AG04449 (cell line): ENCODE data around the gene DGKI.

Experiments
- CTCF ChIA-PET: fragments of 350-600 bp; formaldehyde crosslinking; extraction: SDS; loops from one replicate; lab custom pipeline; 2021; ENCODE audit warnings: antibody characterized with exemption; lab: Yijun Ruan, JAX
- POLR2A ChIA-PET: fragments of 400-600, 350-600 bp; formaldehyde crosslinking; extraction: SDS; loops from one replicate; lab custom pipeline; 2020; ENCODE audit warnings: antibody characterized with exemption, inconsistent platforms; lab: Yijun Ruan, JAX
- DNase-seq: peaks from one replicate; pipeline ENCODE4 v3.0.0-alpha.2; 2010; ENCODE audit warnings: low read depth, low spot score
- H3K4me3 ChIP-seq: 2 replicates; pipeline ENCODE4 v1.5.1; 2011; ENCODE audit warnings: low read depth, mild to moderate bottlenecking, control low read depth, low read length
- TF ChIP-seq, protein P1 (sequence below): IDR thresholded peaks from one replicate; pipeline ENCODE4 v1.5.1; 2011; ENCODE audit warnings: mild to moderate bottlenecking, moderate library complexity, low read length, control low read depth, inconsistent platforms; ENCODE audit not compliant: insufficient read depth; ENCODE audit errors: missing control alignments

DGKI gene

DNA sequence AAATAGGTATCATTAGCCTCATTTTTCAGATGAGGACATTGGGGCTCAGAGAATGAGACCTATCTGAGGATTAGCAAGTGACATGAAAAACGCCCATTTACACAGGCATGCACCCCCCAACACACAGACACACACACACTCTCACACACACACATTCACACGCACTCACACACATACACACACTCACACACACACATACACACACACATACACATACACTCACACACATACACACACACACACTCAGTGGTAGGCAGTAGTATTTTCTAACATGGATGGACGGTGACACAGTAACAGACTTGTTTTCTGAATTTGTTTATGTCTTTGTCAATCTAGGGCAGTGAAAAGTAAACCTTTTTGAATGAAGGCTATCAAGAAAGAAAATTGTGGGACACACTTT is 21.3 kb downstream of the DGKI start:
- no peak for DNase-seq
- ChIA-PET POLR2A (no interaction called here), CTCF (no interaction called here)
- TF ChIP-seq, protein P1, sequence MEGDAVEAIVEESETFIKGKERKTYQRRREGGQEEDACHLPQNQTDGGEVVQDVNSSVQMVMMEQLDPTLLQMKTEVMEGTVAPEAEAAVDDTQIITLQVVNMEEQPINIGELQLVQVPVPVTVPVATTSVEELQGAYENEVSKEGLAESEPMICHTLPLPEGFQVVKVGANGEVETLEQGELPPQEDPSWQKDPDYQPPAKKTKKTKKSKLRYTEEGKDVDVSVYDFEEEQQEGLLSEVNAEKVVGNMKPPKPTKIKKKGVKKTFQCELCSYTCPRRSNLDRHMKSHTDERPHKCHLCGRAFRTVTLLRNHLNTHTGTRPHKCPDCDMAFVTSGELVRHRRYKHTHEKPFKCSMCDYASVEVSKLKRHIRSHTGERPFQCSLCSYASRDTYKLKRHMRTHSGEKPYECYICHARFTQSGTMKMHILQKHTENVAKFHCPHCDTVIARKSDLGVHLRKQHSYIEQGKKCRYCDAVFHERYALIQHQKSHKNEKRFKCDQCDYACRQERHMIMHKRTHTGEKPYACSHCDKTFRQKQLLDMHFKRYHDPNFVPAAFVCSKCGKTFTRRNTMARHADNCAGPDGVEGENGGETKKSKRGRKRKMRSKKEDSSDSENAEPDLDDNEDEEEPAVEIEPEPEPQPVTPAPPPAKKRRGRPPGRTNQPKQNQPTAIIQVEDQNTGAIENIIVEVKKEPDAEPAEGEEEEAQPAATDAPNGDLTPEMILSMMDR, result no peak
- no peak overlapping the region for H3K4me3 ChIP-seq

- CTCF ChIA-PET, result interaction anchor here (0.6 to 1.4 kb wide), 6 partner anchors 9 to 187 kb away, joined by 3 to 5 read pairs (median 3); partner anchors contain the start of gene DGKI
Measured at GRCh38 chr7:137820677-137821420, 25.9 kb downstream of the DGKI start.

DNA sequence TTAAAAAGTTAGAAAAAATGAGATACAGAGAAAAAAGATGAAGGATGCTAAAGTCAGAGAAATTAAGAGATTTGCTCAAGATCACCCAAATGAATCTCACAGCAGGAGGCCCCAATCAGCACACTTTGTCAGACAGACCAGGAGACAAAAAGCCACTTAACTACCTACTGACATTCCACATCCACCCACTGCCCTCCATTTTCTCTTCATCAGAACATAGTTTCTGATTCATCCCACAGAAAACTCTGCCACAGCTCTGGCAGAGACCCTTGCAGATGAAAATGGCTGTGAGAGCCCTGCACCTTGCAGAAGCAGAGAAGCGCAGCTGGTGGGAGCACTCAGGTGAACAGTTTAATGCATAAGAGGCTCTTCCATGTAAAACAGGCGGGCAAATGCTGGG is 26.6 kb downstream of the DGKI start:
- TF ChIP-seq, protein P1, result no peak
- CTCF ChIA-PET, result no interaction called here
- H3K4me3 ChIP-seq, result no peak overlapping the region
- POLR2A ChIA-PET, result interaction anchor here (0.6 kb wide), 1 partner anchor 13 kb away, joined by 3 read pairs; no protein-coding TSS in a partner anchor
- DNase-seq, result no peak

More at GRCh38 chr7:137820677-137821420, 25.9 kb downstream of the DGKI start:
- peak; percentile 47 for DNase-seq
- no peak overlapping the region for H3K4me3 ChIP-seq
- POLR2A ChIA-PET, result interaction anchor here (0.6 kb wide), 1 partner anchor 14 kb away, joined by 3 read pairs; no protein-coding TSS in a partner anchor
- TF ChIP-seq, protein P1, result no peak

GRCh38 chr7:137818036-137818435 is 28.7 kb downstream of the DGKI start:
- no peak for DNase-seq
- POLR2A ChIA-PET, result no interaction called here
- TF ChIP-seq, protein P1, result no peak
- CTCF ChIA-PET, result interaction anchor here (0.7 to 2.7 kb wide), 6 partner anchors 12 to 162 kb away, joined by 3 to 18 read pairs (median 4); no protein-coding TSS in a partner anchor
- H3K4me3 ChIP-seq, result no peak overlapping the region

DNA sequence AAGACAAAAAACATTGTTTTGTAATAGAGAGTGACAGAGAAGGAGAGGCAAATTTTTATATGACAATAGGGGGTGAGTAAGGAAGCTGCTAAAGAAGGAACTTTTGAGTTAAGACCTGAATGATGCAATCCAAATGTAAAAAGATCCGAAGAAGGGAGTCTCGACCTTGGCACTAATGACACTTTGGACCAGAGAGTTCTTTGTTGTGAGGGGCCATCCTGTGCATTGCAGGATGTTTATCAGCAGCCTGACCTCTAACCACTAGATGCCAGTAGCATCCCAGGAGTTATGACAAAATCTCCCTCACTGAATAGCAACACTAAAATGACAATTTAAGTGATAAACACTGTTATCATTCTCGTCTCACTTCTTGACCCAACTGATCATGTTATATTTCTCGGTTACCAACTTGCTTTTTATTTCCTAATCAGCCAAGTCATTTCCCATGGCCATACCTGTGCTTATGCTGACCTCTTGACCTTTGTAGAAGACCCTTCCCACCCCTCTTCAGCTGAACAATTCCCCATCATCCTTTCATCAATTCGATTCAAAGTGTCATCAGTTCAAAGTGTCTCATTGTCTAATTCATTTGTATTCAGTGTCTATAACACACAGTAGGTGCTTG is 30.0 kb downstream of the DGKI start:
- DNase-seq, result no peak
- ChIA-PET POLR2A (no interaction called here), CTCF (interaction anchor here (1.1 to 2.9 kb wide), 5 partner anchors 15 to 186 kb away, joined by 3 to 18 read pairs (median 4); no protein-coding TSS in a partner anchor)
- no peak overlapping the region for H3K4me3 ChIP-seq
- TF ChIP-seq, protein P1, result no peak

DNA sequence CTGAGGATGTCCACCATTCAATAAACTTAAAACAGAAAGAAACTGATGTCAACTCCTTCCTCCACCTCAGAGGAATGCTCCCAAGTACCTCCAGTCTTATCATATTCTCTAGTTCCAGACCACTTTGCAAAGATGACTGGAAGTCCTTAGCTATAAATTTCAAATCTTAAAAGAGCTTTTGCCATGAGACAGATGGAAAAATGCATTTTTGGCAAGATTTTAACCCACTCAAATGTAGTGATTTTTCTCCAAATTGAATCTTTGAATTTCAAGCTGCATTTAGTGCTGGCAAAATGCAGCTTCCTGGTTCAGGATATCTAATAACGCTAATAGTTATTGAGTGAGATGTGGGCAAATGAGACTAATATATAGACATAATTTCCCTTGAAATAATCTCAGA is 33.2 kb downstream of the DGKI start:
- no peak for DNase-seq
- no peak overlapping the region for H3K4me3 ChIP-seq
- POLR2A ChIA-PET, result no interaction called here
- CTCF ChIA-PET, result interaction anchor here (0.9 to 2.6 kb wide), 3 partner anchors 9 to 190 kb away, joined by 4 to 12 read pairs (median 6); no protein-coding TSS in a partner anchor
- TF ChIP-seq, protein P1, result no peak
